ENCODE results near the gene PAXX.

The PAXX gene

GRCh38 chr9:136985853-136986252 is 6.4 kb upstream of the PAXX start:
- Histone ChIP-seq H3K9me3 (ENCODE audit: control insufficient read depth, low read length) (peaks cover 5% of the 10 kb centered on the region), H3K27ac (ENCODE audit: low read depth, low read length, severe bottlenecking) (no peak overlapping the region), H3K4me3 (ENCODE audit: extremely low read depth, insufficient read depth, low read length, poor library complexity, severe bottlenecking) (no peak overlapping the region), H3K36me3 (ENCODE audit: control insufficient read depth, insufficient read depth, low read length) (no peaks in the 10 kb centered on the region), H3K4me1 (ENCODE audit: control insufficient read depth, insufficient read depth, low read length, poor library complexity, severe bottlenecking) (peaks cover 11% of the 10 kb centered on the region)
- WGBS, 2 experiments (ENCODE audit: insufficient coverage in 2 of 2): 76 to 79% methylated on average over 30 to 33 of the region's 33 CpGs

GRCh38 chr9:136988872-136989271 is 3.4 kb upstream of the PAXX start:
- peaks cover 8% of the 10 kb centered on the region for H3K9me3 ChIP-seq (ENCODE audit: control insufficient read depth, low read length)
- H3K36me3 ChIP-seq (ENCODE audit: control insufficient read depth, insufficient read depth, low read length): peaks cover 5% of the 10 kb centered on the region
- H3K4me3 ChIP-seq (ENCODE audit: extremely low read depth, insufficient read depth, low read length, poor library complexity, severe bottlenecking): no peak overlapping the region
- H3K4me1 ChIP-seq (ENCODE audit: control insufficient read depth, insufficient read depth, low read length, poor library complexity, severe bottlenecking): peaks cover 10% of the 10 kb centered on the region
- no peak overlapping the region for H3K27ac ChIP-seq (ENCODE audit: low read depth, low read length, severe bottlenecking)
- 92 to 95% methylated on average over 2 to 4 of the region's 4 CpGs for WGBS, 2 experiments (ENCODE audit: insufficient coverage in 2 of 2)

GRCh38 chr9:136990242-136990911 is 1.8 kb upstream of the PAXX start:
- H3K36me3 ChIP-seq (ENCODE audit: control insufficient read depth, insufficient read depth, low read length): peaks cover 12% of the 10 kb centered on the region
- H3K4me3 ChIP-seq (ENCODE audit: extremely low read depth, insufficient read depth, low read length, poor library complexity, severe bottlenecking): no peak overlapping the region
- no peak overlapping the region for H3K27ac ChIP-seq (ENCODE audit: low read depth, low read length, severe bottlenecking)
- WGBS, 2 experiments (ENCODE audit: insufficient coverage in 2 of 2): 79 to 86% methylated on average over 7 to 9 of the region's 10 CpGs
- H3K4me1 ChIP-seq (ENCODE audit: control insufficient read depth, insufficient read depth, low read length, poor library complexity, severe bottlenecking): peaks cover 10% of the 10 kb centered on the region
- peaks cover 8% of the 10 kb centered on the region for H3K9me3 ChIP-seq (ENCODE audit: control insufficient read depth, low read length)

- Histone ChIP-seq H3K4me1 (ENCODE audit: control insufficient read depth, insufficient read depth, low read length, poor library complexity, severe bottlenecking) (peaks cover 19% of the 10 kb centered on the region), H3K4me3 (ENCODE audit: extremely low read depth, insufficient read depth, low read length, poor library complexity, severe bottlenecking) (peak overlapping the region; percentile 72), H3K36me3 (ENCODE audit: control insufficient read depth, insufficient read depth, low read length) (peaks cover 12% of the 10 kb centered on the region), H3K27ac (ENCODE audit: low read depth, low read length, severe bottlenecking) (no peak overlapping the region), H3K9me3 (ENCODE audit: control insufficient read depth, low read length) (peaks cover 8% of the 10 kb centered on the region)
- WGBS, 2 experiments (ENCODE audit: insufficient coverage in 2 of 2): 42 to 44% methylated on average over 17 of the region's 18 CpGs
Observed at GRCh38 chr9:136992819-136993369, 672 bp downstream of the PAXX start.

GRCh38 chr9:136994180-136994887 is 2.1 kb downstream of the PAXX start:
- Histone ChIP-seq H3K9me3 (ENCODE audit: control insufficient read depth, low read length) (peaks cover 8% of the 10 kb centered on the region), H3K4me1 (ENCODE audit: control insufficient read depth, insufficient read depth, low read length, poor library complexity, severe bottlenecking) (peaks cover 19% of the 10 kb centered on the region), H3K36me3 (ENCODE audit: control insufficient read depth, insufficient read depth, low read length) (peaks cover 12% of the 10 kb centered on the region), H3K27ac (ENCODE audit: low read depth, low read length, severe bottlenecking) (no peak overlapping the region), H3K4me3 (ENCODE audit: extremely low read depth, insufficient read depth, low read length, poor library complexity, severe bottlenecking) (no peak overlapping the region)
- WGBS, 2 experiments (ENCODE audit: insufficient coverage in 2 of 2): 81 to 89% methylated on average over 52 to 53 of the region's 54 CpGs

- Histone ChIP-seq H3K9me3 (ENCODE audit: control insufficient read depth, low read length) (peaks cover 8% of the 10 kb centered on the region), H3K4me3 (ENCODE audit: extremely low read depth, insufficient read depth, low read length, poor library complexity, severe bottlenecking) (no peak overlapping the region), H3K27ac (ENCODE audit: low read depth, low read length, severe bottlenecking) (no peak overlapping the region), H3K36me3 (ENCODE audit: control insufficient read depth, insufficient read depth, low read length) (peaks cover 12% of the 10 kb centered on the region), H3K4me1 (ENCODE audit: control insufficient read depth, insufficient read depth, low read length, poor library complexity, severe bottlenecking) (peaks cover 19% of the 10 kb centered on the region)
- WGBS, 2 experiments (ENCODE audit: insufficient coverage in 2 of 2): 73 to 86% methylated on average over 38 to 40 of the region's 40 CpGs
Observed at GRCh38 chr9:136994888-136995230, 2.6 kb downstream of the PAXX start.

- Histone ChIP-seq H3K4me1 (ENCODE audit: control insufficient read depth, insufficient read depth, low read length, poor library complexity, severe bottlenecking) (peaks cover 22% of the 10 kb centered on the region), H3K4me3 (ENCODE audit: extremely low read depth, insufficient read depth, low read length, poor library complexity, severe bottlenecking) (no peak overlapping the region), H3K36me3 (ENCODE audit: control insufficient read depth, insufficient read depth, low read length) (peaks cover 12% of the 10 kb centered on the region), H3K9me3 (ENCODE audit: control insufficient read depth, low read length) (peaks cover 6% of the 10 kb centered on the region), H3K27ac (ENCODE audit: low read depth, low read length, severe bottlenecking) (no peak overlapping the region)
- 90 to 93% methylated on average over 9 to 27 of the region's 30 CpGs for WGBS, 2 experiments (ENCODE audit: insufficient coverage in 2 of 2)
Observed at GRCh38 chr9:136995362-136995761, 3.1 kb downstream of the PAXX start.

GRCh38 chr9:136995772-136996311 is 3.6 kb downstream of the PAXX start:
- H3K36me3 ChIP-seq (ENCODE audit: control insufficient read depth, insufficient read depth, low read length): peaks cover 12% of the 10 kb centered on the region
- WGBS, 2 experiments (ENCODE audit: insufficient coverage in 2 of 2): 84 to 94% methylated on average over 9 to 10 of the region's 12 CpGs
- H3K4me1 ChIP-seq (ENCODE audit: control insufficient read depth, insufficient read depth, low read length, poor library complexity, severe bottlenecking): peaks cover 22% of the 10 kb centered on the region
- H3K9me3 ChIP-seq (ENCODE audit: control insufficient read depth, low read length): peaks cover 3% of the 10 kb centered on the region
- no peak overlapping the region for H3K4me3 ChIP-seq (ENCODE audit: extremely low read depth, insufficient read depth, low read length, poor library complexity, severe bottlenecking)
- peak overlapping the region; percentile 5 for H3K27ac ChIP-seq (ENCODE audit: low read depth, low read length, severe bottlenecking)

- Histone ChIP-seq H3K4me3 (ENCODE audit: extremely low read depth, insufficient read depth, low read length, poor library complexity, severe bottlenecking) (no peak within 1 kb of the TSS), H3K27ac (ENCODE audit: low read depth, low read length, severe bottlenecking) (peak within 1 kb of the TSS; percentile 5), H3K9me3 (ENCODE audit: control insufficient read depth, low read length) (no peaks in the 10 kb centered on the region), H3K36me3 (ENCODE audit: control insufficient read depth, insufficient read depth, low read length) (peaks cover 12% of the 10 kb centered on the region), H3K4me1 (ENCODE audit: control insufficient read depth, insufficient read depth, low read length, poor library complexity, severe bottlenecking) (peaks cover 22% of the 10 kb centered on the region)
- 54 to 57% methylated on average over 22 to 24 of the region's 35 CpGs for WGBS, 2 experiments (ENCODE audit: insufficient coverage in 2 of 2)
Observed at GRCh38 chr9:136996361-136997292, 4.4 kb downstream of the PAXX start, which contains the start of gene CLIC3. Gene CLIC3 (minus strand): TSS chr9:136996568. CDS start chr9:136996543, 25 bp downstream.

GRCh38 chr9:136997371-136997770 is 5.1 kb downstream of the PAXX start:
- WGBS, 2 experiments (ENCODE audit: insufficient coverage in 2 of 2): 88% methylated on average over 9 to 10 of the region's 10 CpGs

More at GRCh38 chr9:136997371-136997770, 5.1 kb downstream of the PAXX start:
- H3K27ac ChIP-seq (ENCODE audit: low read depth, low read length, severe bottlenecking): no peak overlapping the region
- H3K36me3 ChIP-seq (ENCODE audit: control insufficient read depth, insufficient read depth, low read length): peaks cover 12% of the 10 kb centered on the region
- no peaks in the 10 kb centered on the region for H3K9me3 ChIP-seq (ENCODE audit: control insufficient read depth, low read length)
- no peak overlapping the region for H3K4me3 ChIP-seq (ENCODE audit: extremely low read depth, insufficient read depth, low read length, poor library complexity, severe bottlenecking)
- H3K4me1 ChIP-seq (ENCODE audit: control insufficient read depth, insufficient read depth, low read length, poor library complexity, severe bottlenecking): peaks cover 22% of the 10 kb centered on the region
